ENCODE results near the gene MAPK8IP3. TPM values are rescaled to one million over a fixed set of nuclear protein-coding genes. Genes with fewer than 3 reads are reported as not detected.
"Not testable (repeated sequence)": the region's sequence is repeated elsewhere in the genome, so short reads cannot be mapped to it uniquely, and the experiment has no call there.

MAPK8IP3 gene
- total RNA-seq, 1 experiment from 2014 or later = 45.9 TPM

DNA sequence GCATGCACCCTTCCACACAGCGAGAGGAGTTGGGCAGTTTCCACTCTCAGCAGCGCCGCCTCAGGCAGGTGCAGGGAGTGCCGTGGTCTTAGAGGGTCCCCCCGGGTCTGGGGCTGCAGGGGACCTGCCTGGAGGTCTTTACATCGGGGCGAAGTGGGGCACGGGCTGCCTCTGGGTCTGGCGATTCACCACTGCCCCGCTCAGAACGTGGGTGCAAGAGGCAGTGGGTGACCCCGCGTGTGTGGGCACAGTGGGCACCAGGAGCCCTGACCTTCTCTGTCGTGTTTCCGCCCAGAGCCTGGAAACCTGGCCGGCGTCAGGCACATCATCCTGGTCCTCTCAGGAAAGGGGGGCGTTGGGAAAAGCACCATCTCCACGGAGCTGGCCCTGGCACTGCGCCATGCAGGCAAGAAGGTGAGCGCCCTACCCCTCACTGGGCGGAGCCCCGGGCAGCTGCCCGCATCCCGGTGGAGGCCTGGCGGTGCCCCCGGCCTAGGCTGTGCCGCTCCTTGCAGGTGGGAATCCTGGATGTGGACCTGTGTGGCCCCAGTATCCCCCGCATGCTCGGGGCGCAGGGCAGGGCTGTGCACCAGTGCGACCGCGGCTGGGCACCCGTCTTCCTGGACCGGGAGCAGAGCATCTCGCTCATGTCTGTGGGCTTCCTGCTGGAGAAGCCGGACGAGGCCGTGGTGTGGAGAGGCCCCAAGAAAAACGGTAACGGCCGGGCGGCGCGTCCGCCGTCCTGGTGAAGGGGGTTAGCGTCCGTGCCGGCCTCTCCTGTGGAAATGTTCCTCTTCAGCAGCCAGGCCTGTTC, 80.5 kb downstream of the MAPK8IP3 start:
- DNase-seq (ENCODE audit: low read depth) = no peak

DNA sequence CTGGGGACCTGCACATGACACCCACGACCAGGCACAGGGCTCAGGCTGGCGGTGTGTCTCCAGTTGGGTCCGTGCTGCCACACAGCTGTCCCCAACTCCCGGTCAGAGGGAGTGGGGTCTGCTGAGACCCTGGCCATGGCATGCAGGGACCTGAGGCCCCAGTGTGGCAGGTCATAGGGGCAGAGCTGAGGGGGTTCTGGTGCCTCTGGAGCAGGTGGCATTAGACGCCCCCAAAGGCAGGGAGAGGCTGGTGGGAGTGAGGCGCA, 81.0 kb downstream of the MAPK8IP3 start:
- no peak for DNase-seq (ENCODE audit: low read depth)

DNA sequence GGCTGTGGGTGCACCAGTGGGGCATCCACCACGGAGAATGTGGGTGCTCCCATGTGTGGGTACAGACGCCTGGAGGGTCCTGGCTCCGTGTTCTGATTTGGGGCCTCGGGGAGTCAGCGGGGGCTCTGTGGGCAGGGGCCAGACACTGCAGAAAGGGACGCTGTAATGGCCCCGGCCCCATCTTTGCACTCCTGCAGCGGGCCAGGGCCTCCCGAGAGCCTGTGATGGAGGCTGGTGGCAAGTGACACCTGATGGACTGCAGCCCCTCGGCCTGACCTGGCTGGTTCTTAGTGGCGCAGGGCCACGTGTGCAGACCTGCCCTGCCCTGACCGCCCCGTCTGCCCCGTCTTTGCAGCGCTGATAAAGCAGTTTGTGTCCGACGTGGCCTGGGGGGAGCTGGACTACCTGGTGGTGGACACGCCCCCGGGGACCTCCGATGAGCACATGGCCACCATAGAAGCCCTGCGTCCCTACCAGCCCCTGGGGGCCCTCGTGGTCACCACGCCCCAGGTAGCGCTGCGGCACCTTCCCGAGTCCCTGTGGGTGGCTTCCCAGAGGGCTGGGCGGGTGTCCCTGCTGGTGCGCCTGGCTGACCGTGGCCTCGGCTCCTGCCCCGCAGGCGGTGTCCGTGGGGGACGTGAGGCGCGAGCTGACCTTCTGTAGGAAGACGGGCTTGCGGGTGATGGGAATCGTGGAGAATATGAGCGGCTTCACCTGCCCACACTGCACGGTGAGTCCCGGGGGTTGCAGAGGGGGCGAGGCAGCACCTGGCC, 81.5 kb downstream of the MAPK8IP3 start:
- no peak for DNase-seq (ENCODE audit: low read depth)

DNA sequence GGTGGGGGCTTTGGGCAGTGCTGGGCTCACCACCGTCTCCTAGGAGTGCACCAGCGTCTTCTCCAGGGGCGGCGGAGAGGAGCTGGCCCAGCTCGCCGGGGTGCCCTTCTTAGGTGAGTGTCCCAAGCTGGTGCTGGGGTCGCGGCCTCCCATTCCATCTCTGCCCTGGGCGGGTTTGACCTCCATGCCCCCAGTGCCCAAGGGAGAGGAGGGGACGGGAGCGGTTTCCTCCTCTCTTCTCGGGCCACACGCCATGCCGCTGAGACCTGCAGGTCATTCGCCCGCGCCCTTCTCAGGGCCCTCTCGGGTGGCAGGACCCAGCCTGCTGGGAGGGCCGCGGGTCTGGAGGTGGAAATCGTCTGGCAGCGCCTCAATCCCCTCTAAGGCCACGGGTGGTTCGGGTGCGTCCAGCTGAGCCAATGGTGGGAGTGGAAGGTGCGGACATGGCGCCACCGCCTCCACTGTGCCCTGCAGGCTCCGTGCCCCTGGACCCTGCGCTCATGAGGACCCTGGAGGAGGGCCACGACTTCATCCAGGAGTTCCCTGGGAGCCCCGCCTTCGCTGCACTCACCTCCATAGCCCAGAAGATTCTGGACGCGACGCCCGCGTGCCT, 82.2 kb downstream of the MAPK8IP3 start:
- no peak for DNase-seq (ENCODE audit: low read depth)

DNA sequence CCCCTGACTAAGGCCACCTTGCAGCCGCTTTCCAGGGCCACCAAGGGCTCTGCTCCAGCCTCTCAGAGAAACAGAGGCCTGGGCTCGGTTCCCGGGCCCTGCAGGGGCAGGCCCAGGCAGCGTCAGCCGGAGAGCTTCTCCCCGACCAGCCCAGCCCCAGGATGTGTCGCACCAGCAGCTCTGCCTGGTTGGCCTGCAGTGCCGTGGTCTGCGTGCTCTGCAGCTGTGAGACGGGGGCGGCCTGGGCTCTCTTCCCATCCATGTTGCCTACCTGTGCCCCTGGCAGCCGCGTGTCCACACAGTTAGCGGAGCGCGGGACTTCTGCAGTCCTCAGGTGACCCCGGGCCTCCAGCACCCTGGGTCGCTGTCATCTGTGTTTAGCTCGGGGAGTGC, 82.7 kb downstream of the MAPK8IP3 start:
- DNase-seq (ENCODE audit: low read depth) = no peak

DNA sequence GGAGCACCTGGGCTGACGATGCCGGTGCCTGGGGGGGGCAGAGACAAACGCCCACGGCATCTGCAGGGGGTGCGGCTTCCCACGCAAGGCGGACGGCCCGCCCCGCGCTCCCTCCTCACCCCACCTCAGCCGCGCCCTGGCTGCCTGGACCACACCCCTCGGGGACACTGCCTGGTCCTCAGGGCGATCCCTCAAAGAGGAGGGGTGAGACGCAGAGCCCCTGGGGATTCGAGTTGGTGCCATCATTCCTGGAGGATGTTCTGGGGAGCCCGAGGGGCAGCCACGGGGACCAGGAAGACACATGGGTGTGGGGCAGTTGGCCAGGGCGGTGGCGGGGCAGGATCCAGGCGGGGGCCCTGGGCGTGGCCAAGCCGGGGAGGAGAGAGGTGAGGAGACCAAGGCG, 83.6 kb downstream of the MAPK8IP3 start:
- DNase-seq (ENCODE audit: low read depth) = no peak

DNA sequence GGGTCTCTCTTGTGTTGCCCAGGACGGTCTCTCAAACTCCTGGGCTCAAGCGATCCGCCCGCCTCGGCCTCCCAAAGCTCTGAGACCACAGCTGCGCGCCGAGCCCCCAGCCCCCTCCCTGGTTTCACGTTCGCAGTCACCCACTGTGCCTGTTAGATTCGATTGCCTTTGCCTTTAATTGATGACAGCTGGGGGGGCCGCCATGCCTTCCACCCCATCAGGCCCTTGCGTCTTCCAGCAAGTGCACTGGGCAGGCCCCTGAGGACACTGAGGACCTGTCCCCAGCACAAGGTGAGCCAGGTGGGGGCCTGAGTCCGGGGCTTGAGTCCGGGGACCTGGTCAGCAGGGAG, 84.2 kb downstream of the MAPK8IP3 start:
- DNase-seq (ENCODE audit: low read depth) = no peak

DNA sequence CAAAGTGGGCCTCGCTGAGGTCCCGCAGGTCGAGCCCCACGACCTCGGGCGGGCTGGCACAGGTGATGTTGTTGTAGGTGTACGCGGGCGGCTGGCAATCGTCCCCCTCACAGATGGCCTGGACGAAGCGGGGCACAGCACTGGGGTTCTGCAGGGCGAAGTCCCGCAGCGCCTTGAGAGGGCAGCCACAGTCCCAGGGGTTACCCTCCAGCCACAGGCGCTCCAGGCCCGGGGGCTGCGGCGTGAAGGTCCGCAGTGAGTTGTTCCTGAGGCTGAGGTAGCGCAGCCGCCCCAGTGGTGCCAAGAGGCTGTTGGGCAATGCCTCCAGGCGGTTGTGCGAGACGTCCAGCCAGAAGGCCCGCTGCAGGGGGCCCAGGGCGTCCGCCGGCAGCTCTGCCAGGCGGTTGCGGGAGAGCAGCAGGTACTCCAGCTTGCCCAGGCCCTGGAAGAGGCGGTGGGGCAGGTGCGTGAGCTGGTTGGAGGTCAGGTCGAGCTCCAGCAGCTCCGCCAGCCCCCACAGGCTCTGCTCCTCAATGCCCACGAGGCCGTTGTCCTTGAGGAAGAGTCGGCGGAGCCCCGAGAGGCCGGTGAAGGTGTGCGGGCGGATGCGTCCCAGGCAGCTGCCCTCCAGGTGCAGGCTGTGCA, 84.7 kb downstream of the MAPK8IP3 start:
- no peak for DNase-seq (ENCODE audit: low read depth)

DNA sequence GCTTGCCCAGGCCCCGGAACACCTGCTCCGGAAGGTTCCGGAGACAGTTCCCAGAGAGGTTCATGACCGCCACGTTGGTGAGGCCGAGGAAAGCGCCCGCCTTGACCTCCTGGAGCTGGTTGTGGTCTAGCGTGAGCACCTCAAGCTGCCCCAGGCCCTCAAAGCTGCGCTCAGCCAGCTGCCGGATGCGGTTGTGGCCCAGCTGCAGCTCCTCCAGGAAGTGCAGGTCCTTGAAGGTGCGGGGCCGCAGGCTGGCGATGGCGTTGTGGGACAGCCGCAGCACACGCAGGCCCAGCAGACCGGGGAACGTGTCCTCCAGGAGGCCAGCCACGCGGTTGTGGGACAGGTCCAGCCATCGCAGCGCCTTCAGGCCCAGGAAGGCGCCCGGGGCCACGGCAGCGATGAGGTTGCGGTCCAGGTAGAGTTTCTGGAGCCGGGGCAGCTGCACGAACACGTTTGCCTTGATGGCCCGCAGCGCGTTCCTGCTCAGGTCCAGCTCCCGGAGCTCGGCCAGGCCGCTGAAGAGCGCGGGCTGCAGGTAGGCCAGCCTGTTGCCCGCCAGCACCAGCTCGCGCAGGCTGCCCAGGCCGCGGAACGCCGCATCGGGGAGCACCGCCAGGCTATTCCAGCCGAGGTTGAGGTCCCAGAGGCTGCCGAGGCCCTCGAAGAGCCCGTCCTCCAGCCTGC, 85.4 kb downstream of the MAPK8IP3 start:
- DNase-seq (ENCODE audit: low read depth) = no peak

DNA sequence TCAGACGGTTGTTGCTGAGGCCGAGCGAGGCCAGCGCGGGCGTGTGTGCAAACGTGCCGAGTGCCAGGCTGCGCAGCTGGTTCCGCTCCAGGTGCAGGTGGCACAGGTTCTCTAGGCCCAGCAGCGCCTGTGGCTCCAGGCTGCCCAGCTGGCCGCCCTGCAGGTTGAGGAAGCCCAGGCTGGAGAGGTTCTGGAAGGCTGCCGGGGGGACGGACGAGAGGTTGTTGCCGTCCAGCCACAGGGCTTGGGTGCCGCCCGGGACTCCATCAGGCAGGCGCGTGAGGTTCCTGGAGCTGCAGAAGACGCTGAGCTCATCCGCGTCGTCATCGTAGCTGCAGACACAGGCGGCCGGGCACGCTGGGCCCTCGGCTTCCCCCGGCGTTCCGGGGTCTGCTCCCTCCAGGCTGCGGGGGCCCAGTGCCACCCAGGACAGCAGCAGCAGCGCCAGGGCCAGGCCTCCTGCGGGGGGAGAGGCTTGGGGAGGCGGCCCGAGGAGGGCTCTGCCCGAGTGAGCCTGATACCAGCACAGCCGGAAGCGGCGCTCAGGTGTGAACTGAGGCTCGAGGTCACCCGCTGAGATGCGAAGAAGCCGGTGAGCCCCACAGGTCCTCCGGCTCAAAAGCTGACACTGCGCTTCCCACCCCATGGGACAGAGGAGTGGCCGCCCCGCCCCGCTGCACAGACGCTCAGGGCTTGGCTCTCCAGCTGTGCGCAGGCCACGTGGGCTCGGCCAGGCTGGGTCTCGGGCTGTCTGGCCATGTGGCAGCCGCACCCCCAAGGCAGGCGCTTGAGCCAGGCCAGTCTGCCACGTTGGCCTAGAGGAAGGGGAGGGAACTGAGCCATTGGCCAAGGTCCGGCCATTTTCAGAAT, 86.2 kb downstream of the MAPK8IP3 start:
- no peak for DNase-seq (ENCODE audit: low read depth)

DNA sequence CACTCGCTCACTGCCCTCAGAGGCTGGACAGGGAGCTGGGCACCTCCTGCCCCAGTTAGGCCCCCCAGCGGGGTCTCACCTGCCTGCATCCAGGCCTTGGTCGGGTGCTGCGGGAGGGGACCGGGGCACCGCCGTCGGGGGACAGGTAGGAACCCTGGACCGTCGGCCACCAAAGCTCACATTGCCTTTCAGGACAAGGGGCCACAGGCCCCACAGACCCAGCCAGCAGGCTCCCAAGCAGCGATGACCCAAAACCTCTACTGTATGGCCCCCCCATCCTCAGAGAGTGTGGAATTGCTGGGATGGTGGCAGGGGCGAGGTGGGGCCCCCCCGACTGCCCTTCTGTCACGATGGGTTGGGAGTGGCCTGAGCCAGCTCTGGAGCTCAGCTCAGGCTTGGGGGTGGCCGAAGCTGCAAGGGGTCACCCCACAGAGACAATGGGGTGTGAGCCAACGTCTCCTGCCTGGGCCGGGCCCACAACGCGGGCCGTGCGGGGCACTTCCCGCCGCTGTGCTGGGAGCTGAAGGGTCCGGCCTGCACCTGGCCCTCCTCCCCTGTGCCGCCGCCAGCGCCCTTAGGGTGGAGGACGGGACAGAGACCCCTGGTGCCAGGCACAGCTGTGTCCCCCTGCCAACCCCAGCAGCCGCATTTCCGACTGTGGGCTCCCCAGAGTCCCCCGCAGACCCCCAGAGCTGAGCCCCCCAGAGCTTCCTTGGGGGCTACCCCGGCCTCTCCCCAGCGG, 87.0 kb downstream of the MAPK8IP3 start:
- no peak for DNase-seq (ENCODE audit: low read depth)

DNA sequence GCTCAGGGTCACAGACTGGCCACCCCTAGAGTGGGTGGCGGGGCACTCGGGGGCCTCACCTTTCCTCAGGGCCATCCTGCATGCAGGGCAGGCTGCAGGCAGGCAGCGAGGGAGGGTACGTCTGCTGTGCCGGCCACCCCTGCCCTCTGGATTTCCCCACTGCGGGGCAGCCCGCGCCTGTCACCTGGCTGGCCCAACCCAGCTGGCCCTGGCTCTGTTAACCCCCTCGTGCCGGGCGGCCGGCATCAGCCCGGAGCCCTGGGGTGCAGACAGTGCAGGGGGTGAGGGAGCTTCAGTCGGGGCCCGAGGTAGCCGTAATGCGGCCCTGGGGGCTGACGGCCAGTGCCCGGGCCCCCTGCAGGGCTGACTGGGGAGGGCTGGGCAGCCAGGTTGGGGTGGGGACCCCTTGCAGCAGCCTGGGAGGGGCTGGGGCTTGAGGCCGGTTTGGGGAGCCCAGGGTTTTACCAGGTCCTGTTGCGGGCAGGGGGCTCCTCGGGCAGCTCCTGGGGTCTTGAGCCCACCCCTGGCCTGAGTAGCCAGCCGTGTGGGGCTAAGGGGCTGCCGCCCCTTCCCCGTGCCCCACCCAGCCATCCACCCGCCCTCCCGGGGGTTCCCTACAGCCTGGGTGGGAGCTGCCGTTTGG, 87.7 kb downstream of the MAPK8IP3 start, which contains the start of gene IGFALS:
TSS of gene IGFALS (minus strand) at position 128 of the 643 bp plus-strand sequence. CDS start at position 75, 53 bp downstream.
- DNase-seq (ENCODE audit: low read depth) = no peak

DNA sequence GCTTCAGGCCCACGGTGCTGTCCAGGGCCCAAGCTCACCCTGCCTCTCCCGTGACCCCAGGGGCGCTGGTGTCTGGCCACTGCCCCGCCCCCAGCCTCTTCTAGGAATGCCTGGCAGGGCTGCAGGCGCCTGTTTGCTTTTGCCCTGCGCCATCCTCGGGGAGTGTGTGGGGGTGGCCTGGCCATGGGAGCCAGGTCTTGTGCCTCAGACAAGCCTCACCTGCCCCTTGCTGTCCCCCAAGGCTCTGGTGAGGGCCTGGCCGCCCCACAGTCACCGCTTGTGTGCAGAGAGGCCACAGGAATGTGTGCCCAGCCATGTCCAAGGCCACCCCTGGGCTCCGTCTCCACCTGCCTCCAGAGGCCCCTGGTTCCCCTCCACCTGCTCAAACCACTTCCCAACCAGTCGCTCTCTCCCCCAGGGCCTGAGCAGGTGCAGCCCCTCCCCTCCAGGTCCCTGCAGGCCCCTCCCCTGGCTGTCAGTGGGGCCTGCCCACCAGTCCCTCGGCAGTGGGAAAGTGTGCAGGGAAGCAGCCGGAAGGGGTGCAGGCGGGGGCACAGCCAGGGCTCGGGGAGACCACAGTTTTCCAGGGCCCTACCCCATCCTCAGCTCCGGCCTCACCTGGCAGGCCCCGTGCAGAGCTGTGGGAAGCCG, 88.4 kb downstream of the MAPK8IP3 start:
- no peak for DNase-seq (ENCODE audit: low read depth)

DNA sequence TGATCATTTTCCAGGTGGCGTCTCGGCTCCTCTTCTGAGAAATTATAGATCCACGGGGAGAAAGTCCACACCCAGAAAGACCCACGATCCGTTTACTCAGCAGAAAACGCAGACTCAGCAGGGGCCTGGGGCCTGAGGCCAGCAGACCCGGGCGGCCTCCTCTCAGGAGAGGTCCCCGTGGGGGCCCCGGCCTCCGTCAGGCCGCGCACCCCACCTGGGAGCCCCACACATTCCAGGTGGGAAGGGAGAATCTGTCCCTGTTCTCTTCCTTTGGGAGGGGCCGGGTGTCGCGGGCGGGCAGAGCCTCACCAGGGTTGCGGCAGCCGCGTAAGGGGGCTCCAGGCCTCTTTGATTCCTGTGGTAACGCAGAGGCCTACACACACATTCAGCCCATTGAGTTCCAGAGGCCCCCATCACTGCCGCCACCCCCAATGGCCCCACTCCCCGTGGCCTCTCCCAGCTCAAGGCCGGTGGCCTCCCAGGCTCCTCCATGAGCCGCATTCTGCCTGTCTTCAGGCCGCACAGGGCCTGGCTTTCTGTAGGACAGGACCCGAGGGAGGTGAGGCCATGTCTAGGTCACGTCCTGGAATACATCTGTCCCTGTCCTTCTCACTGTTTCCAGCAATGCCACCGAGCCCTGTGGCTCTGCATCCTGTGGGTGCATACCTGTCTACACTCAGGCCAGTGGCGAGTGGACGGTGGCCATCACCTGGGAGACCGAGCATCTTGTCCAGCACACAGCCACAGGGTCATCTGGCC, 89.1 kb downstream of the MAPK8IP3 start:
- no peak for DNase-seq (ENCODE audit: low read depth)

DNA sequence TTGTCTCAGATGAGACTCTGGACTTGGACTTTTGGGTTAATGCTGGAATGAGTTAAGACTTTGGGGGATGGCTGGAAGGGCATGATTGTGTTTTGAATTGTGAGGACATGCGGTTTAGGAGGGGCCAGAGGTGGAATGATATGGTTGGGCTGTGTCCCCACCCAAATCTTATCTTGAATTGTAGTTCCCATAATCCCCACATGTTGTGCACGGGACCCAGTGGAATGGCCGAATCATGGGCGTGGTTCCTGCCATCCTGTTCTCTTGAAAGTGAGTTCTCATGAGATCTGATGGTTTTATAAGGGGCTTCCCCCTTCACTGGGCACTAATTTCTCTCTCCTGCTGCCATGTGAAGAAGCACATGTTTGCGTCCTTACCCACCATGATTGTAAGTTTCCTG, 93.3 kb downstream of the MAPK8IP3 start:
- DNase-seq (ENCODE audit: low read depth) = not testable (repeated sequence)

DNA sequence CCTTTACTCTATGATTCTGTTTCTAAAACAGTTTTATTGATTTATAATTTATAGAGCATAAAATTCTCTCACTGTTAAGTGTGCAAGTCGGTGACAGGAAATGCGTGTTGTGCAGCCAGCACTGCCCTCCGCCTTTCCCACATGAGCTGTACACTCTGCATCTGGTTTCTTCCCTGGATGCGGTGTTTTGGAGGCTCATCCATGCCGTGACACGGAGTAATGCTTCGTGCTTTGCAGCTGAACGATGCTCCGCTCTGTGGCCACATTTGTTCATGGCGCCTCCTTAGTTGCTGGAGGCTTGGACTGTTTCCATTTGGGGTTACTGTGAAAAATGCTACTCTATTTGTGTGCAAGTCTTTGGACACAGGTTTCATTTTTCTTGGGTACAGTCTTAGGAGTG, 94.7 kb downstream of the MAPK8IP3 start:
- DNase-seq (ENCODE audit: low read depth) = no peak

DNA sequence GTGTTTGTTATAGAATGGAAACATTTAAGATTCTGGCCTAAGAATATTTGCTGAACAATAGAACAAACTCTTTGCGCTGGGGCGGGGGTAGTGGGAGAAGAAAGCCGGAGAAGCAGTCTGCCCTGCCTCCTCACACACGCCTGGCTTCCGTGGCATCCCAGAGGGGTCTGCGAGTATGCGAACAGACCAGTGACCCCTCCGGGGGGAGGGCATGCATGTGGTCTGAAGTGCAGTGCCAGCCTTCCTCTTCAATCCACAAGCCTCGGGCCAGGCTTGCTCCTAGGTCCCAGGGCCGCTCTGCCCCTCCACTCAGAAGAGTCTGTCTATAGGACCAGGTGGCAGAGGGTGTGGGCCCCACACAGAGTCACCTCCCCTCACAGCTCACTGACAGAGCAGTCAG, 101.6 kb downstream of the MAPK8IP3 start:
- DNase-seq (ENCODE audit: low read depth) = no peak

DNA sequence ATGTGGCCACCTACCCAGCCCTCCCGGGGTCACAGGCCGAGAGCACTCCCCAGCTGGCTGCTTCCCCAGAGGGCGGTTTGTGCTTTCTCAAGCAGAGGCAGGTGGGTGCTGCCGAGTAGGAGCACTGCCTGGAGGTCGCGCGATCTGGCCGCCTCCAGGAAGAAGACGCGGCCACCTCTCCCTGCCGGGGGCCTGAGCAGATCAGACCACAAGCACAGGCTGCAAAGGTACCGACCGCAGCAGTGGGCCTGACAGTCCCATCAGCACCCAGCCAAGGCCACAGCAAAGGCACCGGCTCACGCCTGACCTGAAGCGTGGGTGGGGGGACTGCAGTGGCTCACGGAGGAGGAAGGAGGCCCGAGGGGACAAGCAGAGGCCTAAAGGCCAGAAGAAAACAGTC, 102.7 kb downstream of the MAPK8IP3 start:
- DNase-seq (ENCODE audit: low read depth) = no peak

Measured in LHCN-M2 (cell line).